ENCODE measurements around the gene CYP26C1. TPM values are rescaled to one million over a fixed set of nuclear protein-coding genes. Genes with fewer than 3 reads are reported as not detected.

CYP26C1 gene
- total RNA-seq, 1 experiment from 2014 or later, result 0.11 TPM

- Mint-ChIP-seq H3K27ac (peak overlapping the region; percentile 6), H3K27me3 (ENCODE audit: low read depth) (peaks cover 6% of the 10 kb centered on the region)
- CTCF ChIA-PET, result interaction anchor here (1.3 to 2.3 kb wide), 5 partner anchors 15 to 288 kb away, joined by 3 to 11 read pairs (median 5); no protein-coding TSS in a partner anchor
Observed at GRCh38 chr10:93087846-93088245, 27.2 kb downstream of the CYP26C1 start.

More at GRCh38 chr10:93087846-93088245, 27.2 kb downstream of the CYP26C1 start:
- no peak for ATAC-seq
- TF ChIP-seq HMGA2 (CRISPR knock-in tag; IDR thresholded peaks at IDR 0.05) (no peak), CBFB (CRISPR knock-in tag; IDR thresholded peaks at IDR 0.05; ENCODE audit: low read depth) (no peak), ZNF263 (CRISPR knock-in tag; IDR thresholded peaks at IDR 0.05; ENCODE audit: low read depth) (no peak), JUN (CRISPR knock-in tag; IDR thresholded peaks at IDR 0.05) (no peak), ARID4B (CRISPR knock-in tag; IDR thresholded peaks at IDR 0.05; ENCODE audit: borderline replicate concordance) (no peak), TP53 (CRISPR knock-in tag; IDR thresholded peaks at IDR 0.05) (no peak), CREB1 (CRISPR knock-in tag; IDR thresholded peaks at IDR 0.05) (no peak), E2F1 (CRISPR knock-in tag; IDR thresholded peaks at IDR 0.05) (no peak), ELF4 (CRISPR knock-in tag; IDR thresholded peaks at IDR 0.05; ENCODE audit: low read depth) (no peak), MXD4 (CRISPR knock-in tag; IDR thresholded peaks at IDR 0.05; ENCODE audit: borderline replicate concordance) (no peak), TEAD1 (CRISPR knock-in tag; IDR thresholded peaks at IDR 0.05) (no peak), ZNF396 (CRISPR knock-in tag; IDR thresholded peaks at IDR 0.05; ENCODE audit: borderline replicate concordance) (no peak), ATF3 (CRISPR knock-in tag; conservative IDR thresholded peaks at IDR 0.05) (no peak), ZNF416 (CRISPR knock-in tag; IDR thresholded peaks at IDR 0.05) (no peak)
- TF ChIP-seq, protein P1, sequence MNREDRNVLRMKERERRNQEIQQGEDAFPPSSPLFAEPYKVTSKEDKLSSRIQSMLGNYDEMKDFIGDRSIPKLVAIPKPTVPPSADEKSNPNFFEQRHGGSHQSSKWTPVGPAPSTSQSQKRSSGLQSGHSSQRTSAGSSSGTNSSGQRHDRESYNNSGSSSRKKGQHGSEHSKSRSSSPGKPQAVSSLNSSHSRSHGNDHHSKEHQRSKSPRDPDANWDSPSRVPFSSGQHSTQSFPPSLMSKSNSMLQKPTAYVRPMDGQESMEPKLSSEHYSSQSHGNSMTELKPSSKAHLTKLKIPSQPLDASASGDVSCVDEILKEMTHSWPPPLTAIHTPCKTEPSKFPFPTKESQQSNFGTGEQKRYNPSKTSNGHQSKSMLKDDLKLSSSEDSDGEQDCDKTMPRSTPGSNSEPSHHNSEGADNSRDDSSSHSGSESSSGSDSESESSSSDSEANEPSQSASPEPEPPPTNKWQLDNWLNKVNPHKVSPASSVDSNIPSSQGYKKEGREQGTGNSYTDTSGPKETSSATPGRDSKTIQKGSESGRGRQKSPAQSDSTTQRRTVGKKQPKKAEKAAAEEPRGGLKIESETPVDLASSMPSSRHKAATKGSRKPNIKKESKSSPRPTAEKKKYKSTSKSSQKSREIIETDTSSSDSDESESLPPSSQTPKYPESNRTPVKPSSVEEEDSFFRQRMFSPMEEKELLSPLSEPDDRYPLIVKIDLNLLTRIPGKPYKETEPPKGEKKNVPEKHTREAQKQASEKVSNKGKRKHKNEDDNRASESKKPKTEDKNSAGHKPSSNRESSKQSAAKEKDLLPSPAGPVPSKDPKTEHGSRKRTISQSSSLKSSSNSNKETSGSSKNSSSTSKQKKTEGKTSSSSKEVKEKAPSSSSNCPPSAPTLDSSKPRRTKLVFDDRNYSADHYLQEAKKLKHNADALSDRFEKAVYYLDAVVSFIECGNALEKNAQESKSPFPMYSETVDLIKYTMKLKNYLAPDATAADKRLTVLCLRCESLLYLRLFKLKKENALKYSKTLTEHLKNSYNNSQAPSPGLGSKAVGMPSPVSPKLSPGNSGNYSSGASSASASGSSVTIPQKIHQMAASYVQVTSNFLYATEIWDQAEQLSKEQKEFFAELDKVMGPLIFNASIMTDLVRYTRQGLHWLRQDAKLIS (CRISPR knock-in tag; IDR thresholded peaks at IDR 0.05; ENCODE audit: borderline replicate concordance), result no peak
- H3K4me3 Mint-ChIP-seq, result no peak overlapping the region
- H3K36me3 Mint-ChIP-seq, result peaks cover 2% of the 10 kb centered on the region; the same call in 1 of the 2 replicates
- peaks cover 14% of the 10 kb centered on the region for H3K9me3 Mint-ChIP-seq
- DNase-seq (ENCODE audit: low spot score), result no peak
- POLR2A ChIA-PET, result no interaction called here
- H3K4me1 Mint-ChIP-seq, result peaks cover 29% of the 10 kb centered on the region

All from WTC11 (cell line).